Activated naive CD8-positive, alpha-beta T cell treated with anti-CD3 and anti-CD28 coated beads, Interleukin-2, amount 10 ng/mL, durations not matched to agents 7 days and 5 days (primary cell): ENCODE results near the gene OARD1. TPM values are rescaled to one million over a fixed set of nuclear protein-coding genes. Genes with fewer than 3 reads are reported as not detected.
"Not testable (repeated sequence)": the region's sequence is repeated elsewhere in the genome, so short reads cannot be mapped to it uniquely, and the experiment has no call there.

Source experiments
- ATAC-seq: fragments of 150-1000 bp; cut with Tn5 transposase; one replicate; pipeline ENCODE4 v1.10.0; 2021; ENCODE audit warnings: low read depth, moderate library complexity
- POLR2A ChIA-PET: fragments of 350-600 bp; sonication (Branson Sonifier 250); formaldehyde crosslinking; loops from one replicate; lab custom pipeline; 2021; ENCODE audit warnings: antibody characterized with exemption; lab: Charles Lee
- DNase-seq: peaks from one replicate; pipeline ENCODE4 v3.0.0; 2021
- H3K27ac Mint-ChIP-seq: one replicate; pipeline ENCODE4 v1.8.0; 2022; ENCODE audit warnings: mild to moderate bottlenecking, mixed read lengths
- H3K27me3 Mint-ChIP-seq: one replicate; pipeline ENCODE4 v1.8.0; 2022; ENCODE audit warnings: mild to moderate bottlenecking, moderate library complexity, mixed read lengths
- H3K36me3 Mint-ChIP-seq: one replicate; pipeline ENCODE4 v1.8.0; 2021; ENCODE audit warnings: mild to moderate bottlenecking, mixed read lengths
- H3K4me1 Mint-ChIP-seq: one replicate; pipeline ENCODE4 v1.8.0; 2021; ENCODE audit warnings: mixed read lengths
- H3K4me3 Mint-ChIP-seq: one replicate; pipeline ENCODE4 v1.8.0; 2022; ENCODE audit warnings: mild to moderate bottlenecking, moderate library complexity, mixed read lengths
- H3K9me3 Mint-ChIP-seq: one replicate; pipeline ENCODE4 v1.8.0; 2021; ENCODE audit warnings: mixed read lengths
- total RNA-seq, 2 experiments: library from RNA; stranded (reverse); gene quantifications; one replicate each; pipeline ENCODE4 v1.2.3, GENCODE V29; 2021

OARD1 gene, protein sequence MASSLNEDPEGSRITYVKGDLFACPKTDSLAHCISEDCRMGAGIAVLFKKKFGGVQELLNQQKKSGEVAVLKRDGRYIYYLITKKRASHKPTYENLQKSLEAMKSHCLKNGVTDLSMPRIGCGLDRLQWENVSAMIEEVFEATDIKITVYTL
- 10 to 100 TPM; 38.9 to 40.8 TPM for total RNA-seq

DNA sequence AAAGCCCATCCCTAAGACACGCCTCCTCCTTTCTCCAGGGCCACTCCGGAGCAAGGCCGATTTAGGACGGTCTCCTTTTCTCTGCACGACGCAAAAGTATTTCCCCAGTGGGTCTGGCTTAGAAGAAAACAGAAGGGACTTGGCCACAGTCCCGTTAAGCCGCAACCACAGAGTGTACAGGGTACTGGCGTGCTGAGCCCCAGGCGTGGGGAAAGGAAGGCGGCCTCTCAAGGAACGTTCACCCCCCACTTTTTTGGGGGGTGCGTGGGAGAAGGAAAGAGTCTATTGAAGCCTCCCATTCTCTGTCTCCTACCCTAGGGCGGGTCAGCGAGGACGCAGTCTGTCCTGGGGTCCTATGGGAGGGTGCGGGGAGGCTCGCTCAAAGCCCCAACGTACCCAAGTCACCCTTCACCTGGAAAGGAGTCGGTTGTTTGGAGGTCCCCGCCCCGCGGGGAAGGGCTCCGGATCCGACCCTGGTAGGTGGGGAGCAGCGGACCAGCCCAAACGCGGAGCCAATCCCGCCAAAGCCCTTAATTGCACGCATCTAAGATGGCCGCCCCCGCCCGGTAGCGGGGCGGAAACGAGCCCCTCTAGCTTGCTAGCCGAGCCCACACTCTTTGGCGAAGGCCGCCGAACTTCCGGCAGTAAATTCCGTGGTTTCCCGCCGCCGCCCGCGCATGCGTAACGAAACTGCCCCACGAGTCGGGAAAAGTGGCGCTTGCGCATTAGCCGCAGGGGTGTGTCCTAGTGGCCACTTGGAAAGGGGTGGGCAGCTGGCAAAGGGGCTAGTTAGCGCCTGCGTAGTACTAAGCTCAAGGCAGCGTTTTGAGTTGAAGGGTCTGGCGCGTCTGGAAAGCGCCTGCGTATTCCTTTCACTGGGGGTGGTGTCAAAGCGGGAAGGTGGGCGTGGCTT lies at the start of gene OARD1:
OARD1 (minus strand) TSS at position 434 of the 913 bp plus-strand sequence. CDS start 722 bp downstream, outside the sequence.
- H3K36me3 Mint-ChIP-seq, result peaks cover 22% of the 10 kb centered on the region
- H3K27me3 Mint-ChIP-seq, result no peaks in the 10 kb centered on the region
- H3K4me1 Mint-ChIP-seq, result peaks cover 46% of the 10 kb centered on the region
- DNase-seq (peak; percentile 99), ATAC-seq (peak; percentile 73)
- POLR2A ChIA-PET, result interaction anchor here (0.6 to 2.3 kb wide), 14 partner anchors 9 to 262 kb away, joined by 3 to 16 read pairs (median 4); partner anchors contain the start of genes TREML1 and TREML2
- no peaks in the 10 kb centered on the region for H3K9me3 Mint-ChIP-seq
- H3K4me3 Mint-ChIP-seq, result peak within 1 kb of the TSS; percentile 97
- H3K27ac Mint-ChIP-seq, result peak within 1 kb of the TSS; percentile 99

DNA sequence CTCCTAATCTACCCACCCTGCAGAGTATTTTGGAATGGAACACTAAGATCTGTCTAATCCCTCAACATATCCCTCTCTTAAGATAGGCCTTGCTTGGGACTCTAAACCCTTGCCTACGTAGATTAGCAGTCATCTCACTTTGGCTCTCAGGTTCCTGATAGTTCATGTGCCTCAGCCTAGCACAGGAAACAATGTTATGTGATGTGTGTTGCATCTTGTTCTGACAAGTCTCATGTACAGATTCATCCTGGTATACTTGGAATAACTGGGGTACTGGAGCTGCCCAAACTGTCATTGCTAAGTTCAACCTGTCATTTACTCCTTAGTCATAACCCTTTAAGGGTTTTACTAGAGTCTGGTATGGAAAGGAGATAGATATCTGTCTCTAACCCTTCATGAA lies 47.9 kb upstream of the OARD1 start:
- peaks cover 8% of the 10 kb centered on the region for H3K36me3 Mint-ChIP-seq
- no peaks in the 10 kb centered on the region for H3K27me3 Mint-ChIP-seq
- H3K27ac Mint-ChIP-seq, result no peak overlapping the region
- ATAC-seq, result no peak
- POLR2A ChIA-PET, result no interaction called here
- no peak for DNase-seq
- H3K4me3 Mint-ChIP-seq, result no peak overlapping the region
- peaks cover 5% of the 10 kb centered on the region for H3K4me1 Mint-ChIP-seq
- H3K9me3 Mint-ChIP-seq, result no peaks in the 10 kb centered on the region

DNA sequence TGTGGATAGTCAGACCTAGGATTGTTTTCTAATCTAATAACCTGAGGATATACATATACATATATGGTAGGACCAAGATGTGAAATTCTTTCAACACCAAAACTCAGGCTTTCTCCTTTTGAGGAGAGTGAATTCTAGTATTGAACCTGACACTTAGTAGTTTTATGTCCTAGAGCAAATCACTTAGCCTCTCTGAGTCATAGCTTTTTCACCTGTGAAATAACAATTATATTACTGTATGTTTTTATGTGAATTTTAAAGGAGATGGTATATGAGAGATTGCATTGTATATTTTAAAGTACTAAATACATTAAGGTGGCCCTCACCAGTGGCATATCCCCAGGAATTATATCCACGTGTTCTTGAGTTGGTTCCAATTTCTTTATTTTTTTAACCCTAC lies 47.4 kb upstream of the OARD1 start:
- Mint-ChIP-seq H3K36me3 (peaks cover 8% of the 10 kb centered on the region), H3K27me3 (no peaks in the 10 kb centered on the region), H3K4me1 (peaks cover 5% of the 10 kb centered on the region), H3K4me3 (no peak overlapping the region), H3K27ac (no peak overlapping the region), H3K9me3 (no peaks in the 10 kb centered on the region)
- DNase-seq (no peak), ATAC-seq (no peak)
- POLR2A ChIA-PET, result no interaction called here

DNA sequence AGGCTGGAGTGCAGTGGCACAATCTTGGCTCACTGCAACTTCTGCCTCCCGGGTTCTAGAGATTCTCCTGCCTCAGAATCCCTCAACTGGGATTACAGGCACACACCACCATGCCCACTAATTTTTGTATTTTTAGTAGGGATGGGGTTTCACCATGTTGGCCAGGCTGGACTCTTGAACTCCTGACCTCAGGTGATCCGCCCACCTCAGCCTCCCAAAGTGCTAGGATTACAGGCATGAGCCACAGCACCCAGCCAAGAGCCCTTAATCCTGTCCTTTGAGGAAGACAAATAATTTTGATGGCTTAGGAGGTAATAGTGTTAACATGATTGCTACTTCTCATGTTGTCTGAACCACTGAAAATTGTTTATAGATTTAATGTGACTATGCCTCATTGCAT lies 42.9 kb upstream of the OARD1 start:
- H3K36me3 Mint-ChIP-seq, H3K27ac Mint-ChIP-seq, H3K4me3 Mint-ChIP-seq, DNase-seq, POLR2A ChIA-PET, ATAC-seq, H3K27me3 Mint-ChIP-seq, H3K4me1 Mint-ChIP-seq, H3K9me3 Mint-ChIP-seq: not testable (repeated sequence)

DNA sequence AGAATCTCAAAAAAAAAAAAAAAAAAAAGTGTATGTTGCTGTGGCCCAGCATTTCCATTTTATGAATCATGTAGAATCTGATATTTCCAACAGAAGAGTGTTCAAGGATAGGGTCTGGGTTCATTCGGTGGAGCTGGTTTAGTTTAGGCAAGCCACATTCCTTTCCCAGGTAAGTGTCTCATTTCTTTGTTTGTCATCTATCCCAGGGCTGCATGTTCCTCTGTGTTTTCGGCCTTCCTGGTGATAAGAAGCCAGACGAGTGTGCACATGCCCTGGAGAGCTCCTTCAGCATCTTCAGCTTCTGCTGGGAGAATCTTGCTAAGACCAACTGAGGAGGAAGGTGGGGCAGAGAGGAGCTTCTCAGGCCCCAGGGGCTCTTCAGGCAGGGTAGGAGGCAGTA lies 38.9 kb upstream of the OARD1 start:
- ATAC-seq (no peak), DNase-seq (no peak)
- no peaks in the 10 kb centered on the region for H3K4me1 Mint-ChIP-seq
- H3K4me3 Mint-ChIP-seq, result no peak overlapping the region
- no peaks in the 10 kb centered on the region for H3K27me3 Mint-ChIP-seq
- POLR2A ChIA-PET, result no interaction called here
- no peaks in the 10 kb centered on the region for H3K9me3 Mint-ChIP-seq
- H3K36me3 Mint-ChIP-seq, result peaks cover 2% of the 10 kb centered on the region
- H3K27ac Mint-ChIP-seq, result no peak overlapping the region

DNA sequence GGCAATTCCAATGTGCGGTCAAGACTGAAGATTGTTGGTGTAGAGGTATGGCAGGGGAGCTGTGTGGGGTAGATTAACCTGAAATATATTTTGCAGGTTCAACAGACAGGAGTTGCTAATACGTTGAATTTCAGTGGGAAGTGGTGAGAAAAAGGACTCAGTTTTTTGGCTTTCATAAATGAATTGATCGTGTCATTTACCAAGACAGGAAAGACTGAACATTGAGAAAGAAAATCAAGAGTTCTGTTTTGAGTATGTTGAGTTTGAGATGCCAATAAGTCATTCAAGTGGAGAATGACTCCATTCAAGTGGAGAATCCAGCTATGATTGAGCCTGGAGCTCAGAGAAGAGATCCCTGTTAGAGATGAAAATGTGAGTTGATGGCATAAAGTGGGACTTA lies 31.7 kb upstream of the OARD1 start:
- DNase-seq (no peak), ATAC-seq (no peak)
- H3K4me1 Mint-ChIP-seq, result peaks cover 4% of the 10 kb centered on the region
- H3K36me3 Mint-ChIP-seq, result peaks cover 11% of the 10 kb centered on the region
- H3K4me3 Mint-ChIP-seq, result no peak overlapping the region
- H3K27me3 Mint-ChIP-seq, result no peaks in the 10 kb centered on the region
- POLR2A ChIA-PET, result interaction anchor here (0.7 kb wide), 1 partner anchor 113 kb away, joined by 4 read pairs; no protein-coding TSS in a partner anchor
- no peaks in the 10 kb centered on the region for H3K9me3 Mint-ChIP-seq
- no peak overlapping the region for H3K27ac Mint-ChIP-seq

DNA sequence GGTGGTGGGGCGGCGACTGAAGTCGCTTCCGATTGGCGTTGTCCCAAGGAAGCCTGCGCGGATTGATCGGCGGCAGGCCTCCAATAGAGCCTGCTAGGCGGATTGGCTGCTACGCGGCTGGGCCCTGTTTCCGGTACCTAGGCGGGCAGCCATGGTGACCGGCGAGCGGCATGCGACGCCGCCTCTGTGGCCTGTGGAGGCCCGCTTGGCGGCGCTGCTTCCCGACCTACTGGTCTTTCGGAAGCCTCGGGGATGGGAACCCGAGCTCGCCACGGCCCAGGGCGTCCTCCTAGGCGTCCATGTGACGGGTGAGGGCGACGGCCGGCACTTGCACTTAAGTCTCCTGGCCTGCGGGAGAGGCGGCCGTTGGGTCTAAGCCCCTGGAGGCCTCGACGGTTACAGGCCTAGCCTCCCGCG lies 28.7 kb upstream of the OARD1 start:
- ATAC-seq (peak; percentile 90), DNase-seq (peak; percentile 57)
- Mint-ChIP-seq H3K9me3 (no peaks in the 10 kb centered on the region), H3K27ac (peak overlapping the region; percentile 15), H3K36me3 (peaks cover 26% of the 10 kb centered on the region), H3K27me3 (no peaks in the 10 kb centered on the region), H3K4me3 (peak overlapping the region; percentile 43), H3K4me1 (peaks cover 6% of the 10 kb centered on the region)
- POLR2A ChIA-PET, result no interaction called here

DNA sequence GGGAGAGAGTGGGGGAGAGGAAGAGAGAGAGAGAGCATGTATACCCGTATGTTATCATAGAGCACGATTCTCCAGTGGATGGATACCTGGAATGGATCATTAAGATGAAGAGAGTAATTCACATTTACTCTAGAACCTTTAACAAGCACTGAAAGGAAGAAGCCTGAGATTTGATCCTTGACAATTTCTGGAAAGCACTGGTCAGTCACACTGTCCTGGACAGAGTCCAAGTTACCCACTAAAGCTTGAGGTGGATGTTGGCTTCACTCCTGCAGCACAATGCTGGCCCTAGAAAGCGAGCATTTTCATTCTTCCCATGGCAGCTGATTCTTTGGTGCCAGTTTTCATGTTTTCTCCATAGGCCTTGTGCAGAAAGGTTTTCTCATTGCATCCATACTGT lies 26.2 kb upstream of the OARD1 start:
- POLR2A ChIA-PET, result no interaction called here
- DNase-seq (no peak), ATAC-seq (no peak)
- Mint-ChIP-seq H3K27me3 (no peaks in the 10 kb centered on the region), H3K27ac (peak overlapping the region; percentile 11), H3K9me3 (no peaks in the 10 kb centered on the region), H3K4me1 (peaks cover 6% of the 10 kb centered on the region), H3K4me3 (no peak overlapping the region), H3K36me3 (peaks cover 36% of the 10 kb centered on the region)

DNA sequence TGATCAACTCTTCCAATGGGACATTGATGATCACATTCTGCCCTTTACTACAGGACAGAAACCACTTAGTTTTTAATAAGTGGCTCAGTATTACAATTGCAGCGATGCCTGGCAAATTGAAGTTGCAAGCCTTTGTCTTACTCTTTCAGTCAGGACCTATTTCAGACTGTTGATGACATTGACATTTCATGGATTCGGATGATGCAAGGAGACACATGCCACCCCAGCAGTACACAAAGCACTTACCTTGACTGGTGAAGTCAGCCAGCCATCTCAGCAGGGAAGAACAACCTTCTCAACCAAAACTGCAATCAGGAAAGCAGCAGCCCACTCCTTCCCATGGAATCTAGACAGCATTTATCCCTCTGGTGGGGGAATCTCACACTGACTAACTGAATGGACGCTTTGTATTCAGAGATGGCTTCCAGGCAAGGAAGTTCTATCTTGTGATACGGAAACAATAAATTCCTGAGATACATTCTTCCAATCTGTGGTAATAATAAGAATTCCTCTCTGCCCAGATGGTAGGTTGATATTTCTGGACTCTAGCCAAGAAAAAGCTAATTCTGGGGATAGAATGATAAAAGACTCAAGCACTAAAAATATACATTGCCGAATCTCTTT lies 25.4 kb upstream of the OARD1 start:
- no peak for DNase-seq
- POLR2A ChIA-PET, result no interaction called here
- no peak for ATAC-seq
- Mint-ChIP-seq H3K27me3 (no peaks in the 10 kb centered on the region), H3K9me3 (no peaks in the 10 kb centered on the region), H3K27ac (no peak overlapping the region), H3K4me3 (no peak overlapping the region), H3K36me3 (peaks cover 38% of the 10 kb centered on the region), H3K4me1 (peaks cover 6% of the 10 kb centered on the region)

DNA sequence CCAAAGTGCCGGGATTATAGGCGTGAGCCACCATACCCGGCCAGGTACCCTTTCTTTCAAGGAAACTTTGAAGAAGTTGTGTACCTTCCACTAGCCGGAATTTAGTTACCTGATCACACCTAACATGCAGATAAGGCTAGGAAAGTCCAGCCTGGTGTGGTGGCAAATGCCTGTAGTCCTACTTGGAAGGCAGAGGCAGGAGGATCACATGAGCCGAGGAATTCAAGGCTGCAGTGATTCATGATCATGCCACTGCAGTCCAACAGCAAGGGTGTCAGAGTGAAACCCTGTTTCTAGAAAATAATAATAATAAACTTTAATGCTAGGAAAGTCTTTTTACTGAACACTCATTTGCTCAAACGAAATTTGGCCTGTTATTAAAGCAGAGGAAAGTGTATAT lies 21.6 kb upstream of the OARD1 start:
- no peak overlapping the region for H3K27ac Mint-ChIP-seq
- no peaks in the 10 kb centered on the region for H3K9me3 Mint-ChIP-seq
- DNase-seq (no peak), ATAC-seq (no peak)
- peaks cover 38% of the 10 kb centered on the region for H3K36me3 Mint-ChIP-seq
- H3K4me3 Mint-ChIP-seq, result no peak overlapping the region
- H3K27me3 Mint-ChIP-seq, result no peaks in the 10 kb centered on the region
- POLR2A ChIA-PET, result interaction anchor here (1.4 to 1.9 kb wide), 2 partner anchors 21 to 89 kb away, joined by 5 to 6 read pairs; partner anchors contain the start of genes NFYA and OARD1
- H3K4me1 Mint-ChIP-seq, result peaks cover under 1% of the 10 kb centered on the region

DNA sequence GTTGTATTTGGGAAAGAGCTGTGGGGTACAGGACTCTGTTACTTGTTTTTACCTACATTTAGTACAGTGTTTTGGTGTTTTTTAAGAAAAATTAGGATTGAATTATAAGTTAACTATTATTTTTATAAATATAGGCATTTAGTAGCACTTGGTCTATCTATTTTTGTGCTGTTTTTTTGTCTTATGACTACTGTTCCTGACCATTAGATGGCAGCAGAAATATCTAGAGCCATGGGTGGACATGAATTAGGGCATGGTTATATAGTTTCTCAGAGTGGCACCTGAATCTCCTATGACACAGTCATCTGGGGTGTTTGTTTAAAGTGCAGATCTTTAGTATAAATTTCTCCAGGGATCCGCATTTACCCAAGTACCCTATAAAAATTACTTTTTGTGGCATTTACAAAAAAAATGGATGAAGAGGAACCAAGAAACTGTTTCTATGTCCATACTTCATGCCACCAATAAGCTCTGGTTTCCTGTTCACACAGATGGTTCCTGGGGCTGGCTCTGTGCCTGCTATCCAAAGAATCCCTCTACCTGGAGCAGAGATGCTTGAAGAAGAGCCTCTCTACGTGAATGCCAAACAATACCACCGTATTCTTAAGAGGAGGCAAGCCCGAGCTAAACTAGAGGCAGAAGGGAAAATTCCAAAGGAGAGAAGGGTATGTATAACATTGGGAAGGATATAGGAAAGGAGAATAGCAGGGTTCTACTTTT lies 20.4 kb upstream of the OARD1 start:
- POLR2A ChIA-PET, result interaction anchor here (1.4 to 1.9 kb wide), 2 partner anchors 20 to 90 kb away, joined by 5 to 6 read pairs; partner anchors contain the start of genes NFYA and OARD1
- peaks cover 33% of the 10 kb centered on the region for H3K36me3 Mint-ChIP-seq
- no peak overlapping the region for H3K4me3 Mint-ChIP-seq
- H3K4me1 Mint-ChIP-seq, result no peaks in the 10 kb centered on the region
- H3K27me3 Mint-ChIP-seq, result no peaks in the 10 kb centered on the region
- ATAC-seq (no peak), DNase-seq (no peak)
- no peak overlapping the region for H3K27ac Mint-ChIP-seq
- no peaks in the 10 kb centered on the region for H3K9me3 Mint-ChIP-seq

DNA sequence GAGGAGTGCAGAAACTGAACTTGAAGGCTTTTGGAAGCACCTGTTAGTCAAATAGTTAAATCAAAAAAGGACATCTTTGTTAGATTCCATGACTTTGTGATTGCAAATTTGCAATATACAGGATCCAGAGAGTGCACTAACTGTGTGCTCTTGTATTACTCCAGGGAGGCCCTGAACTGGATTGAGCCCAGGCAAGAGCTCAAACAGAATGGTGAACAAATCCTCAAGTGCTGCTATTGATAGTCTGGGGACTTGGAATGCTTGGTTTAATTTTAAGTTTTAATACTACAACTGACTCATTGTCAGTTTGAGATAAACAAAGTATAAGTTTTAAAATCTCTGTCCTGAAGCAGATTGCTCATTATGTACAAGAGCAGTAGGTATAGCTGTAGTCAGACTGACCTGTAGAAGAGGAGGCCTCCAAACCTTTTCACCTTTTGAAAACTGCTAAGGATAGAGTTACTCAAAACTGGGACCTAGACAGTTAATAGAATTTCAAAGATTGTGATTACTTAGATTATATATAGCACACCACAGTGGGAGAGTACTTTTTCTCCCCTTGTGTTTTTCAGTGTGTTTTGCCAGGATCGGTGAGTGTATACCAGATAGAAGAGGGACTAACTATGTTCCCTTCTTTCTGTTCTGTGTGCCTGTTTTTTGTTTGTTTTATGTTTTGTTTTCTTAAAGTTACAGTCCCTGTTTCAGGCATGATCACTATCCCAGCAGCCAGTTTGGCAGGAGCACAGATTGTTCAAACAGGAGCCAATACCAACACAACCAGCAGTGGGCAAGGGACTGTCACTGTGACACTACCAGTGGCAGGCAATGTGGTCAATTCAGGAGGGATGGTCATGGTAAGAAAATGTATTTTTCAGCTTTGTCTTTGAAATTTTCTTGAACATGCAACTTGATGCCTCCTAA lies 18.9 kb upstream of the OARD1 start:
- POLR2A ChIA-PET, result interaction anchor here (1.0 to 2.0 kb wide), 2 partner anchors 11 to 109 kb away, joined by 3 to 5 read pairs; partner anchors contain the start of gene TREML2

More for the DNA sequence above, 18.9 kb upstream of the OARD1 start:
- no peak for ATAC-seq
- no peak for DNase-seq
- Mint-ChIP-seq H3K4me3 (no peak overlapping the region), H3K4me1 (peaks cover 2% of the 10 kb centered on the region), H3K36me3 (peaks cover 33% of the 10 kb centered on the region), H3K27ac (no peak overlapping the region), H3K9me3 (no peaks in the 10 kb centered on the region), H3K27me3 (no peaks in the 10 kb centered on the region)
